Central memory CD8-positive, alpha-beta T cell (primary cell): ENCODE measurements around the gene SLC4A1.

Source experiments
- ATAC-seq: fragments of 150-1000 bp; cut with Tn5 transposase; replicated peaks from 2 replicates; pipeline ENCODE4 v1.10.0; 2022; ENCODE audit warnings: mild to moderate bottlenecking, moderate FRiP score, moderate number of reproducible peaks; ENCODE audit not compliant: poor library complexity, severe bottlenecking; ENCODE audit errors: extremely low read depth
- DNase-seq, 2 donors: peaks; one replicate each; pipeline ENCODE4 v3.0.0; 2021; ENCODE audit warnings: low spot score in 2 of 2
- H3K27ac Mint-ChIP-seq: one replicate; pipeline ENCODE4 v1.8.0; 2022; ENCODE audit warnings: low read depth, mild to moderate bottlenecking, moderate library complexity, mixed read lengths
- H3K27me3 Mint-ChIP-seq: one replicate; pipeline ENCODE4 v1.8.0; 2022; ENCODE audit warnings: mixed read lengths
- H3K36me3 Mint-ChIP-seq: one replicate; pipeline ENCODE4 v1.8.0; 2022; ENCODE audit warnings: mild to moderate bottlenecking, moderate library complexity, mixed read lengths; ENCODE audit not compliant: insufficient read depth
- H3K4me1 Mint-ChIP-seq: one replicate; pipeline ENCODE4 v1.8.0; 2022; ENCODE audit warnings: mixed read lengths
- H3K4me3 Mint-ChIP-seq: one replicate; pipeline ENCODE4 v1.8.0; 2022; ENCODE audit warnings: mild to moderate bottlenecking, moderate library complexity, mixed read lengths
- H3K9me3 Mint-ChIP-seq: one replicate; pipeline ENCODE4 v1.8.0; 2022; ENCODE audit warnings: mixed read lengths

Gene SLC4A1

DNA sequence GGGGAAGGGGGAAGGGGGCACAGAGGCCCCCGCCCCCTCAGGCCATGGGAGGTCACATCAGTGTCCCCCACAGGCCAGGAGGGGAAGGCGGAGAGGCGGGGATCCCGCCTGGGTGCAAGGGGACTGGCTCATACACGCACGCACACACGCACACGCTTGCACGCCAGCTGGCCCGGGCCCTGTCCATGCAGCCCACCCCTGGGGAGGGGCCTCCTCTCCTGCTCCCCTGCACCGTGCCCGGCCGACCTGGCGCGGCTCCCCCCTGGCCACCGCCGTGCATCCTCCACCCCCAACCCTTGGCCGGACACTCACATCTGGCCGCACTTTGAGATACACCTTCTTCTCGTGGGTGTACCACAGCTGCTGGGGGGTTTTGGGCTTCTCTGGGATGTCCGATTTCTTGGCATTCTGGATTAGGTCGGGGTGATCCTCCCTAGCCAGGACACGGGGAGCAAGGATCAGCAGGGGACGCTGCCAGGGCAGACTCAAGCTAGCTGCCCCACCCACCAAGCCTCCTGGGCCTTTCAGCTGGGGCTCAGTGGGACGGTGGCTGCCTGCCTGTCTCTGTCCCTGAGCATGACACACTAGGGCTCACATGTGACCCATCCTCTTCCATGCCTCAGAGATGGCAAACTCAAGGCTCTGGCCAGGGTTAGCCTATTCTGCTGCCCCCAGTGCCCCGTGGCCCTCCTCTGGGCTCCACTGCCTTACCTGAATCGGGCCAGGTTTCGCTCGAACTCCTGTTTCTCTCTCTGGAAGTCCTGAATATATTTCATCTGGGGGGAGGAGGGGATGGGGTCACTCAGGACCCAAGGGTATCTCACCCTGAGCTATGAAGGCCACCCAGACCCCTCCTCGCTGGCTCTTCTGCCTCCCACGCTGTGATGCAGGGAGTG, 55.2 kb downstream of the SLC4A1 start:
- no peak for DNase-seq
- Mint-ChIP-seq H3K4me1 (peaks cover 56% of the 10 kb centered on the region), H3K4me3 (no peak overlapping the region), H3K9me3 (no peaks in the 10 kb centered on the region), H3K27ac (peak overlapping the region; percentile 88), H3K27me3 (no peaks in the 10 kb centered on the region), H3K36me3 (peaks cover 66% of the 10 kb centered on the region)
- ATAC-seq, result no peak

GRCh38 chr17:44211281-44212265, 56.4 kb downstream of the SLC4A1 start:
- H3K27ac Mint-ChIP-seq, result no peak overlapping the region
- ATAC-seq (no peak), DNase-seq (no peak)
- H3K4me3 Mint-ChIP-seq, result peak overlapping the region; percentile 36
- H3K4me1 Mint-ChIP-seq, result peaks cover 44% of the 10 kb centered on the region
- H3K36me3 Mint-ChIP-seq, result peaks cover 63% of the 10 kb centered on the region
- no peaks in the 10 kb centered on the region for H3K27me3 Mint-ChIP-seq
- H3K9me3 Mint-ChIP-seq, result no peaks in the 10 kb centered on the region

DNA sequence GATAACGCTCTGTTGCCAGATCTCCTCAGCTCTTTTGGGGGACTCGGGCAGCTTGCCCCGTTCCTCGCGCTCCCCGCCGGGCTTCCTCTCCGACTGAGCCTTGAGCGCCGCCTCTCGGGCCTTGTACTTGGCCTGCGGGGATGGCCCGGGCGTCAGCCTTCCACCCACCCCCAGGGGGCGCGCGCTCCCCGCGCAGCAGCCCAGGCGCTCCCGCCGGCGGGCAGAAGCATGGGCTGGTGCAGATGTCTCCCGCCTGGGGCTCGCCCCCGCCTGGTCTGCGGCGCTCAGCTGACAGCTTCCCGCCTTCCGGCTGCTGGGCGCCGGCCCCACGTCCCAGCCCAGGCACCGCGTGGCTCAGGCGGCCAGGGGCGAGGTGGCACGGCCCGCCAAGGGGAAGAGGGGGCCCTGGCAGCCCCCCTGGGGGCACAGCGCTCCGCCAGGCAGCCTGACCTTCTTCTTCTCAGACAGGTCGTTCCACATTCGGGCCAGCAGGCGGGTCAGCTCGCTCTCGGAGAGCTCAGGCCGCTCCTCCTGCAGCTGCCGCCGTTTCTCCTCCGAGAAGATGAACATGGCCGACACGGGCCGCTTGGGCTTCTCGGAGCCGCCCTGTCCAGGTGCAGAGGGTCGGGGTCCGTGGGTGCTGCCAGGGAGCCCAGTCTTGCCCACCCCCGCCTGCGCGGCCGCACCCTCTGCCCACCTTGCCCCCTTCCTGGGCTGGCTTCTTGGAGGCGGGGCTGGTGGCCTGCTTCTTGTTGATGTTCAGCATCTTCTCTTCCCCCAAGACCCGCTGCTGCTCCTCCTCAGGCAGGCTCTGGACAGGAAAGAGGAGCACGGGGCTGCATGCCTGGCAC, 57.4 kb downstream of the SLC4A1 start:
- DNase-seq, result peak; percentile 91 to 92
- Mint-ChIP-seq H3K27ac (peak overlapping the region; percentile 84), H3K36me3 (peaks cover 55% of the 10 kb centered on the region), H3K27me3 (no peaks in the 10 kb centered on the region), H3K4me1 (peaks cover 34% of the 10 kb centered on the region), H3K4me3 (peak overlapping the region; percentile 62), H3K9me3 (no peaks in the 10 kb centered on the region)
- ATAC-seq, result peak; percentile 99

DNA sequence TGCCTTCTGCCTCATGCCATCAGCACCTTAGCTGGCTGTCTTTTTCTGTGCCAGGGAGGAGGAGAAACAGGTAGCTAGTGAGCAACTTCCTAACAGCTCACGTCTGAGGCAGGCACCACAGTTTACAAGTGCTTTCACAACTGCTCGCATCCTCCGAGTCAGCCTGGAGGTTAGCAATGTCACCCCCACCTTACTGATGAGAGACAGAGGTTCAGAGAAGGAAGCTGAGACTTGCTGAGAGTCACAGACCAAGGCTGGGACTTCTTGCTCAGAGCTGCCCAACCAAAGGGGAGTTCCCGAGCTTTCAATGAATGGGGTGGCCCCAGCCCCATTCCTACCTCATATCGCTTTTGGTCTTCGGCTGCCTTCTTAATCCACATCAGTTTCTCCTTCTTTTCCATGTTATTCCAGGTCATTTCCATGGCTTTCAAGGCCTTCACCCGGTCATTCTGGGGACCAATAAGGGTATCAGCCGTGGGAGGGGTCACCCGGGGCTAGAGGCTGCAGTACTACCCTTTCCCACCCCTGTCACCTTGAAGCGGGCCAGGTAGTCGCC, 58.1 kb downstream of the SLC4A1 start:
- DNase-seq (no peak), ATAC-seq (no peak)
- peak overlapping the region; percentile 84 for H3K27ac Mint-ChIP-seq
- peak overlapping the region; percentile 62 for H3K4me3 Mint-ChIP-seq
- peaks cover 27% of the 10 kb centered on the region for H3K4me1 Mint-ChIP-seq
- H3K9me3 Mint-ChIP-seq, result no peaks in the 10 kb centered on the region
- no peaks in the 10 kb centered on the region for H3K27me3 Mint-ChIP-seq
- peaks cover 52% of the 10 kb centered on the region for H3K36me3 Mint-ChIP-seq

GRCh38 chr17:44207743-44208142, 60.2 kb downstream of the SLC4A1 start:
- Mint-ChIP-seq H3K27ac (no peak overlapping the region), H3K4me1 (peaks cover 25% of the 10 kb centered on the region)

DNA sequence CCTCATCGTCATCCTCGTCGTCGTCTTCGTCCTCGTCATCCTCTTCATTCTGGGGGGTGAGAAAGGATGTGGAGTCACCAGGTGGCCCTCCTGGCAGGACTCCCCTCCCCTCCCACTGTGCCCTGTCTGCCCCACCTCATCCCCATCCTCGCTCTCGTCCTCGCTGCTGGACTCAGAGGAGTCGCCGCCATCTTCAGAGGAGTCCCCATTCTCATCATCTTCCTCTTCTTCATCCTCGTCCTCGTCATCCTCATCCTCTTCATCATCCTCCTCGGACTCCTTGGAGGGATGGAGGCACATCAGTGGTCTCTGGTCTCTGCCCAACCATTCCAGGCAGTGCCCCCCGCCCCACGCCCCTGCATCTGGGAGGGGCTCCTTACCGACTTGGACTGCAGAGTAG, 60.6 kb downstream of the SLC4A1 start:
- Mint-ChIP-seq H3K4me3 (no peak overlapping the region), H3K36me3 (peaks cover 39% of the 10 kb centered on the region), H3K27me3 (no peaks in the 10 kb centered on the region), H3K9me3 (no peaks in the 10 kb centered on the region), H3K4me1 (peaks cover 28% of the 10 kb centered on the region), H3K27ac (no peak overlapping the region)
- ATAC-seq (no peak), DNase-seq (no peak)

More at GRCh38 chr17:44207743-44208142, 60.2 kb downstream of the SLC4A1 start:
- no peaks in the 10 kb centered on the region for H3K9me3 Mint-ChIP-seq
- H3K36me3 Mint-ChIP-seq, result peaks cover 40% of the 10 kb centered on the region
- no peak for DNase-seq
- no peaks in the 10 kb centered on the region for H3K27me3 Mint-ChIP-seq
- no peak for ATAC-seq
- H3K4me3 Mint-ChIP-seq, result no peak overlapping the region

- Mint-ChIP-seq H3K27ac (no peak overlapping the region), H3K36me3 (peaks cover 36% of the 10 kb centered on the region), H3K27me3 (no peaks in the 10 kb centered on the region), H3K4me3 (no peak overlapping the region), H3K9me3 (no peaks in the 10 kb centered on the region), H3K4me1 (peaks cover 28% of the 10 kb centered on the region)
- no peak for DNase-seq
- no peak for ATAC-seq
Observed at GRCh38 chr17:44206825-44207155, 61.1 kb downstream of the SLC4A1 start.

DNA sequence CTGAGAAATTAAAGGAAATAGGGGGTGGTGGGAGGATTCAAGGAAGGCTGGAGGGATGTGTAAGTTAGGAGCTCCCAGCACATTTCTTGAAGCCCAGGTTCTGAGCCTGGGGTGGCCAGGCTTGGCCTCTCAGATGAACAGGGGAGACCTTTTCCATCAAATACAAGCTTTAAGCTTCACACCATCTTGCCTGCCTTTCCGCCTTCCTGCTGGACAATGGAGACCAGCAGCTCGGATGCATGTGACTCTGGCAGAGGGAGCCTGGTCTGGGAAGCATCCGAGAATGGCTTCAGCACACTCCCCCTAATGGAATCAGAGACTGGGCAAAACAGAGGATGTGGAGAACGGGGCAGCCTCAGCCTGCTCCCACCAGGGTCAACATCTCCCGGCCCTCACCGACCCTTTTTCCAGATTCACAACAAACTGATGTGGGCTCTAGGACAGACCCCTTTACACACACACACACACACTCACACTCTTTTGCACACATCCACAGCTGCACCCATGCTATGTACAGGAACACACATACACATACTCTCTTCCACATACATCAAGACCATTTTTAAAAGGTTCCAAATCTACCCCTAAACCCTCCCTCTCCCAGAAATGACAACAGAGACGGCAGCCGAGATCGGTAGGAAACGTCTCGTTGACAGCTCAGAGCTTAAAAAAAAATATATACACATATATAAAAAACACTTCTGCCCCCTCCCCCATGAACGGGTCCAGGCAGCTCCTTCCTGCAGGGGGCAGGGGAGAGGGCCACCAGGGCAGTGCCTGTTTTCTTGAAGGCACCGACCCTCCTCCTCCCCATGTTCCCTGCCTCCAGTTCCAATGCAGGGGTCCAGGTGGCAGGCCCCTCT, 61.7 kb downstream of the SLC4A1 start:
- no peaks in the 10 kb centered on the region for H3K27me3 Mint-ChIP-seq
- peaks cover 30% of the 10 kb centered on the region for H3K36me3 Mint-ChIP-seq
- ATAC-seq, result no peak
- no peak overlapping the region for H3K27ac Mint-ChIP-seq
- H3K4me1 Mint-ChIP-seq, result peaks cover 31% of the 10 kb centered on the region
- H3K9me3 Mint-ChIP-seq, result no peaks in the 10 kb centered on the region
- DNase-seq, result no peak
- no peak overlapping the region for H3K4me3 Mint-ChIP-seq

DNA sequence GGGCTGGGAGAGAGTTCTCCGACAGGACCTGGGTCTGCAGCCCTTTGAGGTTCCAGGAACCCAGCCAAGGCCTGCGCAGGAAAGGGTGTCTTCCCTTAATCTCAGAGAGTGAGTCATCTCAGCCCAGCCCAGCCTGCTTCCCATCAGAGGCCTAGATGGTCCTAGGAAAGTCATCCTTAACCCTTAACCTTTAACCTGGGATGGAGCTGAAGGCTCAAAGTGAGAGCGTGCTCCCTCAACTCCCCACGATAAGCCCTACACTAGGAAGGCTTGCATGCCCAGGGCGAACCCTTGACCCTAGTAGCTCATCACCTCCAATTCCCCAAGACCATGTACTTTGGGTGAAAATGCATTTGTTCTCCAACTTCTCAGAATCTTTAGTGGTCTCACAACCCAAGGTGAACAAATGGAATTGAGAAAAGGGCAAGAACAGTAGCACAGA, 63.5 kb downstream of the SLC4A1 start:
- ATAC-seq (no peak), DNase-seq (no peak)
- H3K4me3 Mint-ChIP-seq, result no peak overlapping the region
- peaks cover 34% of the 10 kb centered on the region for H3K4me1 Mint-ChIP-seq
- H3K36me3 Mint-ChIP-seq, result peaks cover 26% of the 10 kb centered on the region
- no peaks in the 10 kb centered on the region for H3K9me3 Mint-ChIP-seq
- no peaks in the 10 kb centered on the region for H3K27me3 Mint-ChIP-seq
- no peak overlapping the region for H3K27ac Mint-ChIP-seq

DNA sequence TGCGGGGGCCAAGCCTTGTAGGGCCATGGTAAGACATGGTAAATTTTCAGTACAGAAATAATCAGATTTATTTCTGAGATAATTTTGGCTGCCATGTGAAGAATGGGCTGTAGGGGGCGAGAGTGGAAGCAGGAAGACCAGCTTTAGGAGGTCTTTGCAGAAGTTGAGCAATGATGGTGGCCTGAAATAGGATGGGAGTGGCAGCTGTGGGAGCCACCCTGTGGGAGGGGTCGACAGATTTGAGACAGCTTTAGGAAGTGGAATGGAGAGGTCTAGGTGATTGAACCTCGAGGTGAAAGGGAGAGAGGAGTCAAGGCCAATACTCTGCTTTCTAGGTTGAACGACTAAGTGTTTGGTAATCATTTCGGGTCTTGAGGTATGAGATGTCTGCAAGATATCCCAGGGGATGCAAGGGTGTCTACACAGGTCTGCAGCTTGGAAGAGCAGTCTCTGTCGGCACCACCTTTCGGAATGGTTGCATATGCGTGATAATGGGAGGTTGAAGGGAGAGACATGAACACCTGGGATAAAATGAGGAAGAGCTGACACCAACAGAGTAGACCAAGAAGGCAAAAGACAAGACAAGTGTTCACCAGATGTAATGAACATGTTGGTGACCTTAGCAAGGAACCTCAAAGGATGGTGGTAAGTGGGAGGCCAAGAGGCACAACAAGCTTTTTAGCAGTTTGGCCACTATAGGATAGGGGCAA, 64.0 kb downstream of the SLC4A1 start:
- H3K27me3 Mint-ChIP-seq, result no peaks in the 10 kb centered on the region
- peaks cover 22% of the 10 kb centered on the region for H3K36me3 Mint-ChIP-seq
- peak overlapping the region; percentile 47 for H3K27ac Mint-ChIP-seq
- H3K4me3 Mint-ChIP-seq, result no peak overlapping the region
- H3K9me3 Mint-ChIP-seq, result no peaks in the 10 kb centered on the region
- ATAC-seq (no peak), DNase-seq (peak in 1 of 2 donors; percentile 38)
- H3K4me1 Mint-ChIP-seq, result peaks cover 34% of the 10 kb centered on the region

DNA sequence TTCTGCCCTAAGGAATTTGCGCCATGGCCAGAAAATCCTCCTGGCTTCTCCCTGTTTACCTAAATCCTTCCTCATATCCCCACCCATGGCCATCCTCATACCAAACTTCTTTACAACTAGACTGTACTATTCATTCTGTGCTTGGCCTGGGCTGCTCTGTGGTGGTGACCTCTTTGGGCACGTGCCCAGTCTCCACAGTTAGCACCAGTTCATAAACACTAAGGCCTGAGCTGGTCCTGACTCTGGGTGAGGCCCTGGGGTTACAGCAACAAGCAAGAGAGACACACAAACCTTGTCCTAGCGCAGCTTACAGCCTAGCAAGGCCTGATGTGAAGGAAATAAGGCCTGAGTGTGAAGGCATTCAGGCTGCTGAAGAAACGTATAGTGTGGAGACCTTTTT, 65.2 kb downstream of the SLC4A1 start:
- H3K27ac Mint-ChIP-seq, result peak overlapping the region; percentile 47
- peaks cover 16% of the 10 kb centered on the region for H3K36me3 Mint-ChIP-seq
- H3K4me1 Mint-ChIP-seq, result peaks cover 38% of the 10 kb centered on the region
- H3K9me3 Mint-ChIP-seq, result no peaks in the 10 kb centered on the region
- no peak overlapping the region for H3K4me3 Mint-ChIP-seq
- no peak for ATAC-seq
- H3K27me3 Mint-ChIP-seq, result no peaks in the 10 kb centered on the region
- DNase-seq, result no peak
